PC-3 (cell line): ENCODE measurements around the gene KCTD8.

ENCODE experiments used
- CTCF ChIP-seq: fragments of 300-600 bp; sonication (generic); conservative IDR thresholded peaks from 2 replicates; pipeline ENCODE4 v1.5.1; 2017; ENCODE audit warnings: antibody characterized with exemption, low read depth, mild to moderate bottlenecking, low read length
- EZH2 ChIP-seq: fragments of 300-600 bp; sonication (generic); IDR thresholded peaks from one replicate; pipeline ENCODE4 v1.6.1; 2017; ENCODE audit warnings: antibody characterized with exemption, mild to moderate bottlenecking, low read length; ENCODE audit not compliant: unreplicated experiment

- TF ChIP-seq EZH2 (no peak), CTCF (no peak)
Observed at GRCh38 chr4:44313702-44314101, 134.9 kb downstream of the KCTD8 start.
